Hematopoietic multipotent progenitor cell treated with erythropoietin and hydrocortisone succinate and interleukin-3 and kit ligand, for 8 days (in vitro differentiated cells): ENCODE measurements around the gene CFDP1.
"Not testable (repeated sequence)": the region's sequence is repeated elsewhere in the genome, so short reads cannot be mapped to it uniquely, and the experiment has no call there.

Experiments
- DNase-seq: peaks from one replicate; pipeline ENCODE4 v3.0.0-alpha.2; 2015

Gene CFDP1

DNA sequence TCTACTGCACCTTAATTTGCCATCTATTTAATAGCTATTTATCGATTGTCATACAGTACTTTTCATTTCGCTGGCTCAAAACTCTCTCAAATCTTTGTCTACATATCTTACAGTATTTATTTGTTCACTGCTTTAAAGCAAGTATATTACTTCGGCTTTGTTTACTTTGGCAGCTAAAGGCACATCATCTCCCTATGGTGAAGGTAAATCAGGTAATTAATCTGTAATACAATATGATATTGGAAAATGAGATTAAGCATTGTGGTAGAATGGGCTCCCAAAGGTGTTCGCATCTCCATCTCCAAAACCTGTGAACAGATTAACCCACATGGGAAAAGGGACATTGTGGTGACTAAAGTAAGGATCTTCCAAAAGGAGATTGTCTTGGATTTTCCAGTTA, 24.7 kb upstream of the CFDP1 start:
- DNase-seq, result no peak

DNA sequence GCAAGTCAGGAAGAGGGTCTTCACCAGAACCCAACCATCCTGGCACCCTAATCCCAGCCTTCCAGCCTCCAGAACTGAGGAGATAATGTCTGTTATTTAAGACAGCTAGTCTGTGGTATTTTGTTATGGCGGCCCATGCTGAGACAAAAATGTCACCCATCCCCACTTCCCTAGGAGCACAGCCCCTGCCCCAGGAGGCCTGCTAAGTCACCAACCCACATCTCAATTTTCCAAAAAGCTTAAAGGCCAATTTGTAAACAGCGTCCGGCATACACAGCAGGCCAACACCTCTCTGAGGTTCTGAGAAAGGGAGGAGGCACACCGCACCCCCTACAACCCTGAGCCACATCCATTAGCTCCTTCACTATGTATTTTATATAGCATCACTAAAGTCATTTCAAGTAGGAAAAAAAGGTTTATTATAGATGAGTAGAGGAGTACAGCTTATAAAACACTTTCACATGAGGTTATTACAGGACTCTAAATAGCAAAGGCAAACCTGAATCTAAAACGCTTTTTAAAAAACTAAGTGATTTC, 24.2 kb upstream of the CFDP1 start:
- no peak for DNase-seq

DNA sequence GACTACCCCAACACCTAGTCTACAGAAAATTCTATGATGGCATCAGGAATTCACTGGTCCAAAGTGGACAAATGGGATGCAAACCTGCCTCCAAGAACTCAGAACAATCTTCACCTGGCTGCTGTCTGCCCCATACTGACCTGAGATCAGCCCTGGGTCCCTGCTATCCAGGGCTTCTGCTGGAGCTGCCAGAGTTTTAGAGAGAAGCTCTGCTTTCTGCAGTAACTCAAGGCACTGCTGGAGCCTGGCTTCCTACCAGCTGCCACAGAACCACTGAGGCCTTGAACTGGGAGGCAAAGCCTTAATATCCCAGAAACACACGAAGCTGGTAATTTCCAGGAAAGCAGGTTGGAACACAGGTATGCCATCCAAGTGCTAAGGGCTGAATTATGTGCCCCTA, 23.7 kb upstream of the CFDP1 start:
- no peak for DNase-seq

DNA sequence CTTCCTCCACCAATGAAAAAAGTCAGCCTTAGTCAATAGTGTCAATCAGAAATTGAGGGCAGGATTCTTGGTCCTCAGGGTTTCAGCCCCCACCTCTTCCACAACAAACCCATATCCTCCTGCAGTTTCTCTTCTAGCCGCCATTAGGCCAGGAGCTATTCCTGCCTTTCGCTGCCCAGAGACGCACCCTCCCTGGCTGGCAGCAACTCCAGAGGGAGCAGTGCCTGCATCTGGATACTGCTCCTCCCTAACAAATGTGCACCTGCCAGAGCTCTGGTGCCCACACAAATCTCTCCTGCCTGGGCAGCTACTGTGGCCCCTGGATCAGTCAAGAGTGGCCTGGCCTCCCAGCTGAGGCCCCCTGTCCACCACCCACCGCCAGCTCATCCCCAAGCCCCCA, 23.2 kb upstream of the CFDP1 start:
- not testable (repeated sequence) for DNase-seq

DNA sequence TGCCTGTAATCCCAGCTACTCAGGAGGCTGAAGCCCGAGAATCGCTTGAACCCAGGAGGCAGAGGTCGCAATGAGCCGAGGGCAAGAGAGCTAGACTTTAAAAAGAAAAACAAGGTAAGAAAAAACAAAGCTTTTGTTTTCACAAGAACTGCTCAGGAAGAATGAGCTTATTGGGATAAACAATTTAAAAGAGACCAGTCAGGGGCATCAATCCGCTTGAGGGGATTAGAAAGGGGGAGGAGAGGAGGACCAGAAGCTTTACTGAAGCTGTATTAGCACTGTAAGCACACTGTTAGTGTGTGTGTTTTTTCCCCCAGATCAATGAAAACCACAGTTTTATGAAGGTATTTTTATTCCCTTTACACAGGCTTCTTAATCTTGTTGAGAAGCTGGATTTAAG, 22.4 kb upstream of the CFDP1 start:
- no peak for DNase-seq

DNA sequence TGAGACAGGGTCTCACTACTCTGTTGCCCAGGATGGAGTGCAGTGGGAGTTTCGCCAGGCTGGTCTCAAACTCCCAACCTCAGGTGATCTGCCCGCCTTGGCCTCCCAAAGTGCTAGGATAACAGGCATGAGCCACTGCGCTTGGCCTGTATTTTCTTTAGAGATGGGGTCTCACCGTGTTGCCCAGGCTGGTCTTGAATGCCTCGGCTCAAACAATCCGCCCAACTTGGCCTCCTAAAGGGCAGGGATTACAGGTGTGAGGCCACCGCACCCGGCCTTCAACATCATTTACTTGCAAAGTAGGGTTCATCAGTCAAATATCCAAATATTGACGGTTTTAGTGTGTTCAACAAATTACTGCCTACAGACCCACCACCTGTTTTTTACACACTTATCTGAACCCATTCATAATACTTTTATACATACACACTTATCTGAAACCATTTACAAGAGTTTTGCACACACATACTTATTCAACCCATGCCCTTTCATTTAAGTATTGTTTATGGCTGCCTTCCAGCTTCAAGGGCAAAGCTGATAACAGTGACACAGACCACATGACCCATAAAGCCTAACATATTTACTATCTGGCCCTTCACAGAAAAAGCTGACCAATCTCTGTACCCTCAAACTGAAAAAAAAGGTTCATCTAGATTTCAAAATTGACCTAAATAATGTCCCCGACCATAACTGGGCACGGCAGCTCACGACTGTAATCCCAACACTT, 19.3 kb upstream of the CFDP1 start:
- peak; percentile 86 for DNase-seq

DNA sequence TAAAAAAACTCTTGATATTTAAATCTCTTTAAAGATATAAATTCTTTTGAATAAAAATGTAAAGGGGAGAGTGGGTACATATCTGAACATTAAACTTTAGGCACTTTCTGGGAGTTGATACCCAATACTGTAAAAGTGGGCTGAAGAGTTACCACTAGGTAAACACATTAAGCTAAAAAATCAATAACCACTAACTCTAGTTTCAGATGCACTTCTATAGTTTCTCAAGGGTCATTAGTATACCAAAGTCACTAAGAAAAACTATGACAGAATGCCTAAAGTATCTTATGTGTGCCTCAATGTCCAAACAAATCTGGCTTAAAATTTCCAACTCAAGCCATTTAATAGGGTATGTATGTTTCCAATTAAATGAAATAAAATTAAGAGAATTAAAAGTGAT, 13.1 kb upstream of the CFDP1 start:
- no peak for DNase-seq

DNA sequence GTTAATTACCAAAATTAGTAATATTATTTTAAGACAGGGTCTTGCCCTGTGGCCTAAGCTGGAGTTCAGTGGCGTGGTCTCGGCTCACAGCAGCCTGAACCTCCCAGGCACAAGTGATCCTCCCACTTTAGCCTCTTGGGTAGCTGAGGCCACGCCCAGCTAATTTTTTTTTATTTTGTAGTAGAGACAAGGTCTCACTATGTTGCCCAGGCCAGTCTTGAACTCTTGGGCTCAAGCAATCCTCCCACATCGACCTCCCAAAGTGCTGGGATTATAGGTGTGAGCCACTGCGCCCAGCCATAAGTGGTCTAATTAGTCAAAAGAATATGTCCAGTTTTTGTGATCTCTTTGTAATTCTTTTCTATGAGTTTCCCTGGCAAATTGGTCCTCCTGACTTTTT, 12.0 kb upstream of the CFDP1 start:
- DNase-seq, result no peak

DNA sequence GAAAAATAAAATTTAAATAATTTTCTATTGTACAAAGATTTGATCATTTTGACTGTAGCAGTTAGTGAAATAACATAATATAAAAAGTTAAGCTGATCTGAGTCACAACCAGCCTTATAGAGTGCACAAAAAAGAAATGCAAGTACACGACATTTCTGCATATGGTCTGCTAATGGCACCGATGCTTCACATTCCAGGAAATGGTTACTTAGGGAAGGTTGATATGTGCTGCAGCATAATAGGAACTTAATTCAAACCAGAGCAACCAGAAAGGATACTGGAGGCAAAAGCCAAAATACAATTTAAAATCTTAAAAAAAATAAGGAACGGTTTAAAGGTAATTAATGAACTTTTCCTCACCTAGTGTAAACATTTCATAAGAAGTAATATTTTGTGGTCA, 10.0 kb upstream of the CFDP1 start:
- no peak for DNase-seq

DNA sequence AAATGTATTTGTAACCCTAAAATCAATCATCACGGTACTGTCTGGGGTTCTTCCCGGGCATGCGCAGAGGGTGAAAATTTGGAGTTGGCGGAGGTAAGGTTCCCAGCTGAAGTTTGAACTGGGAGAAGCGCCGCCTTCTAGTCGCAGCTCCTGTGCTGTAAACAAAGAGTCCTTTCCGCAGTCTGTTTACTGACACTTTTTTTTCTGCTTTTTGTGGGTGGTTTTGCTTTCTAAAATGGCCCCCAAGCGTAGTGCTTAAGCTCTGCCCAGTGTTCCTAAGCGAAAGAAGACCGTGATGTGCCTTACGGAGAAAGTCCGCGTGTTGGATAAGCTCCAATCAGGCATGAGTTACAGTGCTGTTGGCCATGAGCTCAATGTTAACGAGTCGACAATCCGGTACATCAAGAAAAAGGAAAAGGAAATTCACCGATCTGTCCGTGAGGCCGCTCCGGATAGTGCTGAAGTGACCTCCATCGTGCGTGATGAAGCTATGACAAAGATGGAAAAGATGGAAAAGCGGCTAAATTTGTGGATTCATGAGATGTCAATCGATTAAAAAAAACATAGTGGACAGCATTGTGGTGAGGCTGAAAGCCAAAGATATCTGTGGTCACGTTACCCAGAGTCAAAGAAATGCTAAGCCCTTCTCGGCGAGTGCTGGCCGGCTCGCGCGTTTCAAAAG, 570 bp upstream of the CFDP1 start:
- DNase-seq, result peak; percentile 90

DNA sequence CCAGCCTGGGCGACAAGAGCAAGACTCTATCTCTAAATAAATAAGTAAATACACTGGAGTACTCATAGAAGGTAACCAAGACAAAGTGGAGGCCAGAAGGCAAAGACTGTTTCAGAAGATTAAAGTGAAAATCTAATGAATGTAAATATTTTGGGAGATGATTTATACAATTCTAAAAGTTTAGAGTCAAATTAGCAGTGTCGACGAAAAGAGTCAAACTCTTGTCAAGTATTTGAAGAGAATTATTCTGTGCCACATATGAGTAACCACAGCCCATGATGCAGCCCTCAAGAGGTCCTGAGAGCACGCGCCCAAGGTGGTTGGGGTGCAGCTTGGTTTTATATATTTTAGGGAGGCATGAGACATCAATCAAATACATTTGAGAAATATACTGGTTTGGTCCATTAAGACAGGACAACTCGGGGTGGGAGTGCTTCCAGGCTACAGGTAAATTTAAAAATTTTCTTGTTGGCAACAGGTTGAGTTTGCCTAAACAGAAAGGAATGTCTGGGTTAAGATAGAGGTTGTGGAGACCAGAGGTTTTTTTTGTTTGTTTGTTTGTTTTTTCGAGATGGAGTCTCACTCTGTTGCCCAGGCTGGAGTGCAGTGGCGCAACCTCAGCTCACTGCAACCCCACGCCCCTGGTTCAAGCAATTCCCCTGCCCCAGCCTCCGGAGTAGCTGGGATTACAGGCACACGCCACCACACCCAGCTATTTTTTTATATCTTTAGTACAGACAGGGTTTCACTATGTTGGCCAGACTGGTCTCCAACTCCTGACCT, 3.5 kb downstream of the CFDP1 start:
- DNase-seq, result no peak

DNA sequence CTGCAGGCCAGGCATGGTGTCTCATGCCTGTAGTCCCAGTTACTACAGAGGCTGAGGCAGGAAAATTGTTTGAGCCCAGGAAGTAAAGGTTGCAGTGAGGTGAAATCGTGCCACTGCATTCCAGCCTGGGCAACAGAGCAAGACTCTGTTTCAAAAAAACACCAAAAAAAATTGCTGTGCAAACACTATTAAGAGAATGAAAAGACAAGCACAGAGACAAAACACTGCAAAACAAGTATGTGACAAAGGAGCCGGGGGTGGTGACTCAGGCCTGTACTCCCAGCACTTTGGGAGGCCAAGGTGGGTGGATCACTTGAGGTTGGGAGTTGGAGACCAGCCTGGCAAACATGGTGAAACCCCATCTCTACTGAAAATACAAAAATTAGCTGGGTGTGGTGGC, 6.8 kb downstream of the CFDP1 start:
- DNase-seq, result peak; percentile 13

DNA sequence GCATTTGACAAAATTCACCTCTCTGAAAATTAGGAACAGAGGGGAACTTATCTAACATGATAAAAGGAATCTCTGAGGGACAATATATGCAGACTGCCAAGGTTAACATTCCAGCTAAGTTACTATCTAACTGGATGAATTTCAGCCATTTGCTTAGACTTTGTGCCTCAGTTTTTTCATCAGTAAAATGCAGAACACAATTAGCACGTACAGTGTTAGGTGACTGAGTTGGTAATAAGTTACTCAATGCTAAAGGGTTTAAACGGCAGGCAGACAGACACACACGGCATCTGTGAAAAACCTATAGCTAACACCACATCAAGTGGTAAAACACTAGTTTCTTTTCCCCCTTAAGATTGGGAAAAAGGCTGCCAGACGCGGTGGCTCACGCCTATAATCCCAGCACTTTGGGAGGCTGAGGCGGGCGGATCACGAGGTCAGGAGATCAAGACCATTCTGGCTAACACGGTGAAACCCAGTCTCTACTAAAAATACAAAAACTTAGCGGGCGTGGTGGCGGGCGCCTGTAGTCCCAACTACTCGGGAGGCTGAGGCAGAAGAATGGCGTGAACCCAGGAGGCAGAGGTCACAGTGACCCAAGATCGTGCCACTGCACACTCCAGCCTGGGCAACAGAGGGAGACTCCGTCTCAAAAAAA, 9.1 kb downstream of the CFDP1 start:
- not testable (repeated sequence) for DNase-seq

DNA sequence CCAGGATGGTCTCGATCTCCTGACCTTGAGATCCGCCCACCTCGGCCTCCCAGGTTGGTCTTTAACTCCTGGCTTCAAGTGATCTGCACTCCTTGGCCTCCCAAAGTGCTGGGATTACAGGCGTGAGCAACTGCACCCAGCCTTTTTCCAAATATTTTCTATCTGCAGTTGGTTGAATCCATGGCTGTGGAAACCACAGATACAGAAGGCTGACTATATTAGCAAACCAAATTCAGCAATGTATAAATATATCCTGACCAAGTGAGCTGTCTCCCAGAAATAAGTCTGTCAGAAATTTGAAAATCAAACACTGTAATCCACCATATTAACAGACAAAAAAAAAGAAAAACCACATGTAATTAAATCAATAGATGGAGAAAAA, 9.6 kb downstream of the CFDP1 start:
- DNase-seq, result no peak

DNA sequence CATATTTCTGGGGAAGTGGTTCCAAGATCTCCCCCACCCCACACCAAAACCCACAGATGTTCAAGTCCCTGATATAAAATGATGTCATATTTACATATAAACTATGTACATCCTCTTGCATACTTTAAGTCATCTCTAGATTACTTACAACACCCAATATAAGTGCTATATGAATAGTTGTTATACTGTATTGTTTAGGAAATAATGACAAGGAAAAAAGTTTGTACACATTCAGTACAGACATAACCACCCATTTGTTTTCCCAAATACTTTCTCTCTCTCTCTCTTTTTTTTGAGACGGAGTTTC, 11.5 kb downstream of the CFDP1 start:
- DNase-seq, result no peak

DNA sequence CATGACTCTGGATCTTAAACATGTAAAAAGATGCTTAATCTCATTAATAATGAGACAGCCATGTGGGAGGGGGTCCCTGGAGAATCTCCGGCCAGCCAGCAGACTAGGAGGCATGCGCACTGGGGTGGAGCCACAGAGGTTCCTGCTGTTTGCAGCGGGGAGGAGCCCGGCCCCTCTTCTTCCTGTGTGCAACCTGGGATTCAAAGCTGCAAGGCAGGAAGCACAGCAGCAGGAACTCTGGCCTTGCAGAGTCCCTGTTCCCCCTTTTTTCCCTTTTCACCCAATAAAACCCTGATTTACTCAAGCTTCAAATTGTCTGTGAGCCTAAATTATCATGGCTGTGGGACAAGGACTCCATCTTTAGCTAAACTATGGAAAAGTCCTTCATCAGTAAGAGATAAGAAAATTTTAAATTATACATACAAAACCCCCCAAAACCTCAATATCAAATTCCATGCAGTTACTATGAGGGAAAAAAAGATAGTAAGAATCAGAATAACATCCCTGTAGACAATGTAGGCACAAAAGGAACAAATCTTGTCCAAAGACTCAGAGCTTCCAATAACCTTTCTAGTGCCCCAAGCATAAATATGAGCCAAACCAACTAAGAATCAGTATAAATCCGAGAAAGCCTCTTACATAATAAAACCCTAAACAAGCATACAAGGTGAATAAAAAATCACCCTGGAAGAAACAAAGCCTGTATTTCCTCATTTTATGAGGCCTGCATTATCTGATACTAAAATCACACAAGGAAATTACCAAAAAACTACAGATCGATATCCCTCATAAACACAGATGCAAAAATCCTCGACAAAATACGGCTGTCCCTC, 12.1 kb downstream of the CFDP1 start:
- peak; percentile 36 for DNase-seq

DNA sequence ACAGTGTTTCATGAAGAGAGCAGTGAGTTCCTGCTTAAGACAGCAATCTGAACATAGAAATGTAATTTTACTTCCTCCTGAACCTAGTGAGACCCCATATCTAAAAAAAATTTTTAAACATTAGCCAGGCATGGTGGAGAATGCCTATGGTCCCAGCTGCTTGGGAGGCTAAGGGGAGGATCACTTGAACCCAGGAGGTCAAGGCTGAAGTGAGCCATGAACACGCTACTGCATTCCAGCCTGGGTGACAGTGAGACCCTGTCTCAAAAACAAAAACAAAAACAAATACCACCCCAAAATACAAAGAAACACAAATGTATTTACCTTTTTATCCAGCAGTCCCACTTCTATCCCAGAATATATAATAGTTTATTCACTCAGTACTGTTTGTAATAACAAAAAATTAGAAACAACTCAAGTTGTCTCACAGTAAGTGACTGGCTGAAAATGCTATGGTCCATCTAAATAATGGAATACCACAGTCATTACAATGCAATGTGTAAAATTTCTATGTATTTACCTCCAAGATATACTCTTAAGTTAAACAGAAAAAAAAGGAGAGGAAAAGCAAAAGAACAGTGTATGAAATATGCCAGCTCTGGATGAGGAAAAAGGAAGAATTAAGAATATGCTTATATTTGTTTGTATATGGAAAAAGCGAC, 16.3 kb downstream of the CFDP1 start:
- DNase-seq, result no peak

DNA sequence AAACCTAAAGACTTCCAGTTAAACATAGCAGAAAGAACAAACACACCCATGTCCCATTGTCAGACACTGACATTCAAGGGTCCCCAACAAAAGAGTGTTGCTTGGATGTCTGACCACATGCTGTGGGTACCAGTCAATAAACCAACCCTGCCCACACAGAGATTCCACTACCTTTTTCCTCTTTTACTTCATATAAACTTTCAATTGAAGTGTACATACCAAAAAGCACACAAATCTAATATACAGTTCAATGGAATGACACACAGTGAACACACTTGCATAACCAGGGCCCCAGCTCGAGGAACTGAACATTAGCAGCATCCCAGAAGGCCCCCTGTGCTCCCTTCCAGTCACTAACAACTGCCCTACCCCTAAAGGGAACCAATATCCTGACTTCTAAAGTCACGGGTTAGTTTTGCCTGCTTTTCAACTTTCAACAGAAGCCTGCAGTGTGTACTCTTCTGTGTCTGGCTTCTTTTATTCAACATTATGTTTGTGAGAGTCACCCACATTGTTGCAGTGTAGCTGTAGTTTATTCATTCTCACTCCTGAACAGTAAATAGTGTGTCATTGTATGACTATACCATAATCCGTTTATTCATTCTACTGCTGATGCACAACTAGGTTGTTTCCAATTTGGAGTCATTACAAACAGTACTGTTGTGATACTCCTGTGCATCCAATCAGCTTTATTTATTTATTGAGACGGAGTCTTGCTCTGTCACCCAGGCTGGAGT, 18.0 kb downstream of the CFDP1 start:
- no peak for DNase-seq

DNA sequence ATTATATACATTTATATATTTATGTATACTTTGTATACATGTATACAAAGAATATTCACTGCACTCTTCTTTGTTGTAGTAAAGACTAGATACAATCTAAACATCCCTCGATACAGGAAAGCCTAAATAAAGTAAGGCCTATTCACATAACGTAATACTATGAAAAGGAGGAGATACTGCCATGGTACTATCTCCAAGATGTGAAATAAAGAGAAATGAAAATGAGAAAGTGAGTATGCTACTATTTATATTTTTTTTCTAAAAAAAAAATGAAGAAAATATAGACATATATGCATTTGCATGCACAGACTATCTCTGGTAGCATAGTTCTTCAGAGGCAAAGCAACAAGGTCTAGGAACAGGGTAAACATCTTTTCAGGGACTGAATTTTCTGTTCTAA, 19.4 kb downstream of the CFDP1 start:
- no peak for DNase-seq

DNA sequence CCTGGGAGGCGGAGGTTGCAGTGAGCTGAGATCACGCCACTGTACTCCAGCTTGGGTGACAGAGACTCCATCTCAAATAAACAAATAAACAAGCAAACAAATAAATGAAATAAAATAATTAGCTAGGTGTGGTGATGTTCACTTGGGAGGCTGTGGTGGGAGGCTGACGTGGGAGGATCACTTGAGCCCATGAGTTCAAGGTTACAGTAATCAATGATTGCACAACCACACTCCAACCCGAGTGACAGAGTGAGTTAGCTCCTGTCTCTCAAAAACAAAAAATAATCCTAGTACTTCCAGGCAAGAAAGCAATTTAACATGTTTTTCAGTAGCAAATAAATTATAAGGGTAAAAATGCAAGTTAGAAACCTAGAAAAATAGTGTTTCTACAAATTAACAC, 26.4 kb downstream of the CFDP1 start:
- DNase-seq, result no peak

DNA sequence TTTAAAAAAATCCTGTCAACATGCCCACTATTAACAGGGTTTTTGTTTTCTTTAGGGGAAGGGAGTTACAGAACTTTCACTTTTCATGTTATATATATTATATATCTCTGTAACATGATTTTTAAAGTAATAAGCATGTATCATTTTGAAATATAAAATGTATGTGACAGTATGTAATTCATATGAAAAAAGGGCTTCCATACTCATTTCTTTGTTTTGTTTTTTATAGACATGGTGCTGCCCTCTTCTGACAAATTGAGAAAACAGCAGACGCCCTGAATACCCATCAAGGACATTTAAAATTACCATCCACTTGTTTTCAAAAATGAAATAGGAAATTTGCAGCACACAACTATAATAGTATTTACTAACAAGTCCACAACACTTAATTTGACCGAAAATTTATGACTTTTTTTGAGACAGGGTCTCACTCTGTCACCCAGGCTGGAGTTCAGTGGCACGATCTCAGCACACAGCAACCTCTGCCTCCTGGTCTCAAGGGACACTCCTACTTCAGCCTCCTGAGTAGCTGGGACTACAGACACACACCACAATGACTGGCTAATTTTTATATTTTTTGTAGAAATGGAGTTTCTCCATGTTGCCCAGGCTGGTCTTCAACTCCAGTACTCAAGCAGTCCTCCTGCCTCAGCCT, 30.4 kb downstream of the CFDP1 start:
- DNase-seq, result peak; percentile 53
